Stimulated activated CD4-positive, alpha-beta T cell treated with anti-CD3 and anti-CD28 coated beads, Interleukin-1b, Interleukin-23, amount 100 ng/mL, for 4 hours (primary cell): ENCODE measurements around the gene WRAP73.

Experiments
- DNase-seq, 2 donors: peaks; one replicate each; pipeline ENCODE4 v3.0.0-alpha.2; 2020; ENCODE audit warnings: low read depth in 2 of 2

WRAP73 gene

GRCh38 chr1:3681898-3682806, 32.2 kb upstream of the WRAP73 start:
- DNase-seq, result no peak

DNA sequence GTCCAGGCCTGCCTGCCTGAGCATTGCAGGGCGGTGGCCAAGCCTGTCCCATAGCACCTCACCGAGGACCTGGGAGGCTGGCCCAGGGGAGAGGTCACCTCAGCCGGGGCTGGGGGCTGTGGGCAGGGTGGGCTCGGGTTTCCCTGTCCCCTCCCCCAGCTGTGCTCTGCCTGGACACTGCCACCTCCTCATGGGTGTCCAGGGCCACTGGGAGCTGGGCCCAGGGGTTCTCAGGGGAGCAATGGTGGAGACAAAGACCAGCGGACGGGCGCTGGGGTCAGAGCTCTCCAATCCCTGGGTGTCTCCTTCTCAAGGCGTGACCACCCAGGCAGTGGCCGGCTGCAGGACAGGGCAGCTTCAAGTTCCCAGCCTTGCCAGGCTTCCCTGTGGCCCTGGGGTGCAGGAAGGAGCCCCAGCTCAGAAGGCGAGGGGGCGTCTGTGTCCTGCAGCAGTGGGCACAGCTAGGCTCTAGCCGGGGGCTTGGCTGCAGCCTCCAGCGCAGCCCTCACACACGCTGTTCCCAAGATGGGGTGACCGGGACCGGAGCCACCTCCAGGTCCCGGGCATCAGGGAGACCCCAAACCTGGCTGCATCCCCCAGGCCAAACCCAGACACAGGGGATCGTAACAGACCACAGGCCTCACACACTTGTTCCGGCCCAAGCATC, 31.5 kb upstream of the WRAP73 start:
- no peak for DNase-seq

DNA sequence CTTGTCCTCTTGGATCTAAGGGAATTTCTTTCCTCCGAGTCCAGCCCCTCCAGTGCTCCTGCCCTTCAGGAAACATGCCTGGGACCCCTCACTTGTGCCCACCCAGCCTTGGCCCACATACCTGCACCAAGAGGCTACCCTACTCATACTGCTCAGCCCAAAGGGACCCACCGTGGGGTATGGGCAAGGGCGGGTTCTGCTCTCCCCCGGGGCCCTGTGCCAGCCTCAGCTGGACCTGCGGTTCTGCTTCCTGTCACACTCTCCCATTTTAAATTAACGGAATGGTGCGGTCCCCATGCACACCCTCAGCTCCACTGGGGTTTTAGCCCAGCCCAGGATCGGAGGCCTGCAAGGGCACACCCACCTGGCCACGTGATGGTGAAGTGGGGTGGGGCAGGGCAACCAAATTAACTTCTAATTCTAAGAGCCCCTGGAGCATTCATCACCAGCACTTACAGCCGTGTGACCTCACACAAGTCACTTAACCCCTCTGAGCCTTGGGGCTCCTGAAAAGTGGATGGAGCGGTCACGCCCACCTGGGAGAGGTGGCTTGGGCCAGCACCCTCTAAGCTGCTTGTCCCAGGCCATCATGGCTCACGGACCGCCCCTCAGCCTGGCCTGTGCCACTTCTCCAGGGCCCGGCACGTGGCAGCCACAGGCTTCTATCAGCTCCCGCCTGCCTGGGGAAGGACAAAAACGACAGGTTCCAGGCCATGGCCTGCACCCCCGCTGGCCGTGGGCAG, 30.8 kb upstream of the WRAP73 start:
- no peak for DNase-seq

DNA sequence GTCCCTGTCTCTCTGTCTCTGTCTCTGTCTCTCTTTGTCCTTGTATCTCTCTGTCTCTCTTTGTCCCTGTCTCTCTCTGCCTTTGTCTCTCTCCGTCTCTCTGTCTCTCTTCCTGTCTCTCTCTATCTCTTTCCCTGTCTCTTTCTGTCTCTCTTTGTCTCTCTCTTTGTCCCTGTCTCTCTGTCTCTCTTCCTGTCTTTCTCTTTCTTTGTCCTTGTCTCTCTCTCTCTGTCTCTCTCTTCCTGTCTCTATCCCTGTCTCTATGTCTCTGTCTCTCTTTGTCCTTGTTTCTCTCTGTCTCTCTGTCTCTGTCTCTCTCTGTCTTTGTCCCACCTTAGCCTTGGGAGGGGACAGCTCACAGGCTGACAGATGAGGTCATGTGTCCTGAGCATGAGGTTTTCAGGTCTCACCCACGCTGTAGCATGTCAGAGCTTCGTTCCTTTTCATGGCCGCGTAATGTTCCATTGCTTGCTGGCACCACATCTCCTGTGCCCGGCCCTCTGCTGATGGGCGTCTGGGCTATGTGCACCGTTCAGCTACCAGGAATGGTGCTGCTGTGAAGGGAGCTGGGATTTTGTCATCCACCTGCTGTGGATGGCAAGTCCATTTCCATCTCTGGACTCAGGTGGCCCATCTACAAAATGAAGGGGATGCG, 30.0 kb upstream of the WRAP73 start:
- DNase-seq, result no peak

DNA sequence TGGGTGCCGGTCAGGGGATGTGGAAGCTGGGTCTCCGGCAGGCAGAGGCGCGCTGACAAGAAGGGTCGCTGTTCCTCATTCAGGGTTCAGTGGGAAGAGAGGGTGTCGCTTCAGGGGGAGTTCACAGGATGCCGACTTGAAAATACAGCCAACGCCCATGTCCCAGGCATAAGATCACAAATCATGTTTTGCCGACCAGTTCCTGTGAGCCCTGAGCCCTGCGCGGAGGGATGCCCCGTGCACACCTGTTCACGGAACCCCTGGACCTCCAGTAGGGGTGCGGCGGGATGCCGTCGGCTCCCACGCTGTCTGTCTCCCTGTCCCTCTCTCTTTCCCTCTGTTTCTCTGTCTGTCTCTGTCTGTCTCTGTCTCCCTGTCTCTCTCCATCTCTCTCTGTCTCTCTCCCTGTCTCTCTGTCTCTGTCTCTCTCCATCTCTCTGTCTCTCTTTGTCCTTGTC, 29.2 kb upstream of the WRAP73 start:
- DNase-seq, result no peak

DNA sequence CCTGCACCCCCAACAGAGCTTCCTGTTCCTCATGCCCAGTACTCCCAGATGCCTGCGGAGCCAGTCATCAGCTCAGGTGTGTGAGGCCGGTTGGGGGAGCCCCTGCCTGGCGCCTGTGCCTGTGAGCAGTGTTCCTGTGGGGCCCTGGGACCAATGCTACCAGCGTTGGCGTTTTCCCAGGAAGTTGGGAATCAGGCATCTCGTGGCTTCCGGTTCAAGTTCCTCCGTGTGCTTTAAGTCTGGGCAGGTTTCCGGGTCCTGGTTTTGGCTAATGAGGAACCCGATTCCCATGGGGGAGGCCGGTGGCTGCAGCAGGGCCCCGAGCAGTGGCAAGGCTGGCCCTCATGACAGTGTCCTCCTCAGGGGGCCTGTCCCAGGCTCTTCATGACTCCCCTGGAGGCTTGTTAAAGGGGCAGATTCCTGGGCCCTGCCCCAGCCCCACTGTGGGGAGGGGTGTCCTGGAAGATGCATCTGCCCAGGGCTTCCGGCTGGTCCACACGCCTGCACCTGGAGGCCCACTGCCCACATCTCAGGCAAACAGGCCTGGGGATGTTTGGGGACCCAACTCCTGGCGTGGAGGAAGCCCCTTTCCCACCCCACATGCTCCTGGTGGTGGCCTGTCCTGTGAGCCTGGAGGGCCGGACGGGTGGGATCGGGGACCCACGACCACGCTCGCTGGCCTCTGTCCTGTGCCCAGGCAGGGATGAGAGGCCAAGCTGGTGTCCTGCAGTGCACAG, 28.6 kb upstream of the WRAP73 start:
- no peak for DNase-seq

GRCh38 chr1:3677484-3677883, 27.6 kb upstream of the WRAP73 start:
- no peak for DNase-seq

DNA sequence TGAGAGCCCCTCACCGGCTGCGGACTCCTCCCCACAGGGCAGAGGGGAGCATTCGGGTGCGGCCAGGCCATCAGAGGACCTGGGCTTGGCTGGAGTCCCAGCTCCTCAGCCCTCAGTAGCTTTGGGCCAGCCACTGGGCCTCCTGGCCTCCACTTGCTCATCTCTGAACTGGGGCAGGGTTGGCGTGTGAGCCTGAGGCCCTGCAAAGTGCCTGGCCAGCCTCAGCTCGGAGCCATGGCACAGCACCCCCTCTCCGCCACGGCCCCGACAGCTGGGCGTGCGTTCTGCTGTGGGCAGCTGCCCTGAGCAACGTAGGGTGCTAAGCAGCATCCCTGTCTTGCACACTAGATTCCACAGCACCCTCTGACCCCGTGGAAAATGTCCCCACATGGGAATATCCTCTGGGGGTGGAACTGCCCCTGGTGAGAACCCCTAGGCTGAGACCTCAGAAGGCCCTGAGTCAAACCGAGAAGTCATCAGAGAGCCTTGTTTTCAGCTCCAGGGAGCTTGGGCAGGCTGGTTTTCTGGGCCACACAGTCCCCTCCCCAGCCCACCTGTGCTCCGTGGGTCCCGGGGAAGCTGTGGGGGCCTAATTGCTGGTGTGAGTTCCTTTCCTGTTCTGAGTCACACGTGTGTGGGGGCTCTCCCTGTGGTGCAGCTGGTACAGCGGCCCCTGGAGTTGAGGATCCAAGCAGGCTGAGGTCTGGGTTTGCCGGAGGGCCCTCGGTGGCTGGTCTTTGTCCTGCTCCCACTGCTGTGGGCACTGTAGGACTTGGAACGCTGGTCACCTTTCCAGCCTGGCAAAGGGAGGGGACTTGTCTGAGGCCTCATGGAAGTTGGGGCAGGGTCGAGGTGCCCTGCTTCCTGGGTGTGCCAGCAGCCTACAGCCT, 26.9 kb upstream of the WRAP73 start:
- DNase-seq, result no peak

GRCh38 chr1:3675436-3675835, 25.5 kb upstream of the WRAP73 start:
- DNase-seq, result no peak

GRCh38 chr1:3674100-3675094, 24.5 kb upstream of the WRAP73 start:
- no peak for DNase-seq

- DNase-seq, result no peak
Observed at GRCh38 chr1:3673381-3674099, 23.6 kb upstream of the WRAP73 start.

DNA sequence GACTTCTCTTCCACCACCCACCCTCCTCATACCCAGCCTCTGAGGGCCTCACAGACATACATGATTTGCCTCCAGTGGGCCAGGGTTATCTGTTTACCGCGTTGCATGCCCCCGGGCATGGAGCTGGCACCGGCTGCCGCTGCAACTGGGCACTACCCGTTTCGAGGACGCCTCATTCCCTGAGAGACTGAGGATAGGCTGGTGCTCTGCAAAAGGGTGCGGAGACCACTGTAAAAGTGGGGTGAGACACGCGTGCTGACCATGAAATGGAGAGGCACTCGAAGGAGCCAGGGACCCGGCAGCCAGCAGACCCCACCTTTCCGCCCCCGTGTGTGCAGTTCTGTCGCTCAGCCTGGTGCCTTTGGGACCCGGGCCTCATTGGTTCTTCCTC, 23.1 kb upstream of the WRAP73 start:
- no peak for DNase-seq

GRCh38 chr1:3672231-3672970, 22.5 kb upstream of the WRAP73 start:
- DNase-seq, result no peak

GRCh38 chr1:3671371-3672180, 21.7 kb upstream of the WRAP73 start:
- DNase-seq, result no peak

- DNase-seq, result no peak
Observed at GRCh38 chr1:3670823-3671265, 20.9 kb upstream of the WRAP73 start.

- no peak for DNase-seq
Observed at GRCh38 chr1:3669971-3670431, 20.1 kb upstream of the WRAP73 start.
